ENCODE results near the gene REXO2. TPM values are rescaled to one million over a fixed set of nuclear protein-coding genes. Genes with fewer than 3 reads are reported as not detected.

REXO2 gene
- total and polyA plus RNA-seq, 4 donors = 25.9 to 51.7 (median 39.4) TPM

DNA sequence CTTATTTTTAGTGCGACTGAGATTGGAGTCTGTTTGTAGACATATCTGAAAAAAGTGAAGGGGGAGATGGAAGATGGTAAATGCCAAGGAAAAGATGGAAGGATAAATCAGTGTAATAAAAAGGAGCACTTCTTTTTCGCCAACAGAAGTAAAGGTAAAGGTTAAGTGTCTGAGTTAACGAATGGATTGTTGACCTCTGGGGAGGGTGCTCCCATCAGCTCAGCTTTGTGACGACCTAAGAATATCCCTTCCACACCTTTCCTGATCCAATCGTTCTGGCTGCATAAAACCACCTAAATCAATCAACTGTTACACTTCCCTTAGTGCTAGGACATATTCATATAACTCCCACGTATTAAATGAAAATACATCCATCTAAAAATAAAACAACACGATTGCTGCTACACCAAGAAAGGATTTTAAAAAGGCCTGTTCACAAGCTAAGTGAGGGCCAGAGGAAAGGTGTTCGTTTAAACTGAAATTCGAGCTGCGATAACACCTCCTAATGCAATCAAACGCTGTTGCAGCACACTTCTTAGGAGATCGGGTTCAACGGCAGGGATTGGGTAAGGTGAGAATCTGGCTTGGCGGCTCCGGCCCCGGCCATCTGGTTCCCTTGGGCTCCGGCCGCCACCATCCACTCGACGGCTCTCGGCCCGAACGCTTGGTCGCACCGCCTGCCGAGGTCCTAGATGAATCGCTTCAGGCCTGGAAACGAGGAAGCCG, 39.6 kb upstream of the REXO2 start:
- no peak for DNase-seq (ENCODE audit: low spot score)
- Histone ChIP-seq H3K4me1 (ENCODE audit: control insufficient read depth in 4 of 4, insufficient read depth in 4 of 4, low read length in 3 of 4) (peaks cover 4 to 14% (median 12%) of the 10 kb centered on the region in 4 donors), H3K27me3 (ENCODE audit: control insufficient read depth in 4 of 4, insufficient read depth in 4 of 4, low read length in 3 of 4) (no peaks in the 10 kb centered on the region), H3K9me3 (ENCODE audit: control insufficient read depth in 4 of 4, low read length in 3 of 4) (no peaks in the 10 kb centered on the region), H3K4me3 (ENCODE audit: low read depth in 1 of 3, low read length in 3 of 3) (peak overlapping the region; percentile 57 to 91 (median 82)), H3K27ac (ENCODE audit: low read depth in 1 of 2, low read length in 2 of 2) (peak overlapping the region; percentile 96 to 97), H3K9ac (ENCODE audit: low read depth in 1 of 2, low read length in 2 of 2) (peak overlapping the region; percentile 88 to 96), H3K36me3 (ENCODE audit: control insufficient read depth in 4 of 4, insufficient read depth in 3 of 4, low read depth in 1 of 4, low read length in 3 of 4) (peaks cover 0 to 7% (median 1%) of the 10 kb centered on the region in 4 donors)
- WGBS = 2% methylated on average over 29 of the region's 29 CpGs
- TF ChIP-seq RXRA (IDR thresholded peaks at IDR 0.05) = peak in 1 of 2 donors; percentile 26
- TF ChIP-seq JUND (IDR thresholded peaks at IDR 0.05) = no peak

DNA sequence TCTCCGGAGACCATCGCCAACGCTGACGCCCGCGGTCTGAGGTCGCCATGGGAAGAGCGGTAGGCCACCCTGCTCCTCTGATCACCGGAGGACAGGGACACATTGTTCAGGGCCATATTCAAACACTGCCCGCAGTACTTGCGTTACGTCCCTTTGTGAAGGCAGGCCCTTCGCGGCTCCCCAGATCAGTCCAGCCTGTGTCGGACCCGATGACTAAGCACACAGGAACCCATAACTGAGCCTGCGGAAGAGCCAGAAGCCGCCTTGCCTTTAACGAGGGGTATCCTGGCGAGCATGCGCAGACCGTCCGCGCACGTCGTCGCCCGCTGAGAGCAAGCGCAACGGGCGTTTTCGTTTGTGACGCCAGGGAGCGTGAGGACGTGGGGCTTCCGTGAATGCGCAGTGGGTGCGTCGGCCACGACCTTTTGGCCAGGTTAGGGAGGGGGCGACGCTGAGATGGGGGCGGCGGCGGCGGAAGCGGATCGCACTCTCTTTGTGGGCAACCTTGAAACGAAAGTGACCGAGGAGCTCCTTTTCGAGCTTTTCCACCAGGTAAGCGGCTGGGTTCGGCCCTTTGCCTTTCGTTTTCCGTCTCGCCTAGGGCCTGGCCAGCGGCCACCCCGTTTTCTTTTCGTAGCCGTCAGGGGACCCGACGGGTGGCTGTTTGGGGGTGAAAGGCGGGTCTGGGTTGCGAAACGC, 38.9 kb upstream of the REXO2 start, which contains the start of the genes C11orf71 and RBM7:
Gene C11orf71, minus strand, starts transcription at position 296 of the 699 bp plus-strand sequence. Its CDS starts 180 bp downstream, at position 116.
Gene RBM7, plus strand, starts transcription at position 451 of the 699 bp plus-strand sequence. Its CDS starts 6 bp downstream, at position 457.
- Histone ChIP-seq H3K4me1 (ENCODE audit: control insufficient read depth in 4 of 4, insufficient read depth in 4 of 4, low read length in 3 of 4) (peaks cover 4 to 20% (median 16%) of the 10 kb centered on the region in 4 donors), H3K27me3 (ENCODE audit: control insufficient read depth in 4 of 4, insufficient read depth in 4 of 4, low read length in 3 of 4) (no peaks in the 10 kb centered on the region), H3K27ac (ENCODE audit: low read depth in 1 of 2, low read length in 2 of 2) (peak within 1 kb of the TSS; percentile 96 to 97), H3K9ac (ENCODE audit: low read depth in 1 of 2, low read length in 2 of 2) (peak within 1 kb of the TSS; percentile 96 to 99), H3K36me3 (ENCODE audit: control insufficient read depth in 4 of 4, insufficient read depth in 3 of 4, low read depth in 1 of 4, low read length in 3 of 4) (peaks cover 0 to 10% (median 3%) of the 10 kb centered on the region in 4 donors), H3K4me3 (ENCODE audit: low read depth in 1 of 3, low read length in 3 of 3) (peak within 1 kb of the TSS; percentile 57 to 91 (median 88)), H3K9me3 (ENCODE audit: control insufficient read depth in 4 of 4, low read length in 3 of 4) (no peaks in the 10 kb centered on the region)
- peak; percentile 96 for DNase-seq (ENCODE audit: low spot score)
- TF ChIP-seq RAD21 (IDR thresholded peaks at IDR 0.05) = peak in 1 of 2 donors; percentile 5
- TF ChIP-seq TAF1 (conservative IDR thresholded peaks at IDR 0.05) = peak; percentile 84
- TF ChIP-seq, protein P1, sequence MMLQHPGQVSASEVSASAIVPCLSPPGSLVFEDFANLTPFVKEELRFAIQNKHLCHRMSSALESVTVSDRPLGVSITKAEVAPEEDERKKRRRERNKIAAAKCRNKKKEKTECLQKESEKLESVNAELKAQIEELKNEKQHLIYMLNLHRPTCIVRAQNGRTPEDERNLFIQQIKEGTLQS (IDR thresholded peaks at IDR 0.05) = peak; percentile 43
- TF ChIP-seq EGR1 (IDR thresholded peaks at IDR 0.05; ENCODE audit: low read depth in 2 of 2) = peak in 1 of 2 donors; percentile 79
- TF ChIP-seq GABPA (IDR thresholded peaks at IDR 0.05 in 1 of 2, conservative IDR thresholded peaks at IDR 0.05 in 1 of 2) = peak in 1 of 2 donors; percentile 70
- peak; percentile 59 to 63 for TF ChIP-seq HNF4A (conservative IDR thresholded peaks at IDR 0.05)
- TF ChIP-seq FOXA2 (IDR thresholded peaks at IDR 0.05) = no peak
- TF ChIP-seq NR2F2 (IDR thresholded peaks at IDR 0.05) = peak; percentile 86
- TF ChIP-seq, protein P2, sequence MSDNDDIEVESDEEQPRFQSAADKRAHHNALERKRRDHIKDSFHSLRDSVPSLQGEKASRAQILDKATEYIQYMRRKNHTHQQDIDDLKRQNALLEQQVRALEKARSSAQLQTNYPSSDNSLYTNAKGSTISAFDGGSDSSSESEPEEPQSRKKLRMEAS (IDR thresholded peaks at IDR 0.05) = no peak
- TF ChIP-seq HNF4G (IDR thresholded peaks at IDR 0.05) = peak; percentile 12
- TF ChIP-seq JUND (IDR thresholded peaks at IDR 0.05) = peak in 1 of 2 donors; percentile 31
- TF ChIP-seq RXRA (IDR thresholded peaks at IDR 0.05) = peak; percentile 83 to 85
- peak; percentile 97 for TF ChIP-seq YY1 (IDR thresholded peaks at IDR 0.05)
- no peak for TF ChIP-seq FOXA1 (IDR thresholded peaks at IDR 0.05)
- TF ChIP-seq, protein P3, sequence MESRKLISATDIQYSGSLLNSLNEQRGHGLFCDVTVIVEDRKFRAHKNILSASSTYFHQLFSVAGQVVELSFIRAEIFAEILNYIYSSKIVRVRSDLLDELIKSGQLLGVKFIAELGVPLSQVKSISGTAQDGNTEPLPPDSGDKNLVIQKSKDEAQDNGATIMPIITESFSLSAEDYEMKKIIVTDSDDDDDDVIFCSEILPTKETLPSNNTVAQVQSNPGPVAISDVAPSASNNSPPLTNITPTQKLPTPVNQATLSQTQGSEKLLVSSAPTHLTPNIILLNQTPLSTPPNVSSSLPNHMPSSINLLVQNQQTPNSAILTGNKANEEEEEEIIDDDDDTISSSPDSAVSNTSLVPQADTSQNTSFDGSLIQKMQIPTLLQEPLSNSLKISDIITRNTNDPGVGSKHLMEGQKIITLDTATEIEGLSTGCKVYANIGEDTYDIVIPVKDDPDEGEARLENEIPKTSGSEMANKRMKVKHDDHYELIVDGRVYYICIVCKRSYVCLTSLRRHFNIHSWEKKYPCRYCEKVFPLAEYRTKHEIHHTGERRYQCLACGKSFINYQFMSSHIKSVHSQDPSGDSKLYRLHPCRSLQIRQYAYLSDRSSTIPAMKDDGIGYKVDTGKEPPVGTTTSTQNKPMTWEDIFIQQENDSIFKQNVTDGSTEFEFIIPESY (IDR thresholded peaks at IDR 0.05) = peak; percentile 91
- TF ChIP-seq, protein P4, sequence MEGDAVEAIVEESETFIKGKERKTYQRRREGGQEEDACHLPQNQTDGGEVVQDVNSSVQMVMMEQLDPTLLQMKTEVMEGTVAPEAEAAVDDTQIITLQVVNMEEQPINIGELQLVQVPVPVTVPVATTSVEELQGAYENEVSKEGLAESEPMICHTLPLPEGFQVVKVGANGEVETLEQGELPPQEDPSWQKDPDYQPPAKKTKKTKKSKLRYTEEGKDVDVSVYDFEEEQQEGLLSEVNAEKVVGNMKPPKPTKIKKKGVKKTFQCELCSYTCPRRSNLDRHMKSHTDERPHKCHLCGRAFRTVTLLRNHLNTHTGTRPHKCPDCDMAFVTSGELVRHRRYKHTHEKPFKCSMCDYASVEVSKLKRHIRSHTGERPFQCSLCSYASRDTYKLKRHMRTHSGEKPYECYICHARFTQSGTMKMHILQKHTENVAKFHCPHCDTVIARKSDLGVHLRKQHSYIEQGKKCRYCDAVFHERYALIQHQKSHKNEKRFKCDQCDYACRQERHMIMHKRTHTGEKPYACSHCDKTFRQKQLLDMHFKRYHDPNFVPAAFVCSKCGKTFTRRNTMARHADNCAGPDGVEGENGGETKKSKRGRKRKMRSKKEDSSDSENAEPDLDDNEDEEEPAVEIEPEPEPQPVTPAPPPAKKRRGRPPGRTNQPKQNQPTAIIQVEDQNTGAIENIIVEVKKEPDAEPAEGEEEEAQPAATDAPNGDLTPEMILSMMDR (IDR thresholded peaks at IDR 0.05; ENCODE audit: low read depth, low read length, missing input control) = peak; percentile 11
- TF ChIP-seq SP1 (IDR thresholded peaks at IDR 0.05) = peak; percentile 69
- TF ChIP-seq, protein P5, sequence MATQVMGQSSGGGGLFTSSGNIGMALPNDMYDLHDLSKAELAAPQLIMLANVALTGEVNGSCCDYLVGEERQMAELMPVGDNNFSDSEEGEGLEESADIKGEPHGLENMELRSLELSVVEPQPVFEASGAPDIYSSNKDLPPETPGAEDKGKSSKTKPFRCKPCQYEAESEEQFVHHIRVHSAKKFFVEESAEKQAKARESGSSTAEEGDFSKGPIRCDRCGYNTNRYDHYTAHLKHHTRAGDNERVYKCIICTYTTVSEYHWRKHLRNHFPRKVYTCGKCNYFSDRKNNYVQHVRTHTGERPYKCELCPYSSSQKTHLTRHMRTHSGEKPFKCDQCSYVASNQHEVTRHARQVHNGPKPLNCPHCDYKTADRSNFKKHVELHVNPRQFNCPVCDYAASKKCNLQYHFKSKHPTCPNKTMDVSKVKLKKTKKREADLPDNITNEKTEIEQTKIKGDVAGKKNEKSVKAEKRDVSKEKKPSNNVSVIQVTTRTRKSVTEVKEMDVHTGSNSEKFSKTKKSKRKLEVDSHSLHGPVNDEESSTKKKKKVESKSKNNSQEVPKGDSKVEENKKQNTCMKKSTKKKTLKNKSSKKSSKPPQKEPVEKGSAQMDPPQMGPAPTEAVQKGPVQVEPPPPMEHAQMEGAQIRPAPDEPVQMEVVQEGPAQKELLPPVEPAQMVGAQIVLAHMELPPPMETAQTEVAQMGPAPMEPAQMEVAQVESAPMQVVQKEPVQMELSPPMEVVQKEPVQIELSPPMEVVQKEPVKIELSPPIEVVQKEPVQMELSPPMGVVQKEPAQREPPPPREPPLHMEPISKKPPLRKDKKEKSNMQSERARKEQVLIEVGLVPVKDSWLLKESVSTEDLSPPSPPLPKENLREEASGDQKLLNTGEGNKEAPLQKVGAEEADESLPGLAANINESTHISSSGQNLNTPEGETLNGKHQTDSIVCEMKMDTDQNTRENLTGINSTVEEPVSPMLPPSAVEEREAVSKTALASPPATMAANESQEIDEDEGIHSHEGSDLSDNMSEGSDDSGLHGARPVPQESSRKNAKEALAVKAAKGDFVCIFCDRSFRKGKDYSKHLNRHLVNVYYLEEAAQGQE (IDR thresholded peaks at IDR 0.05) = peak; percentile 93
- under 1% methylated on average over 65 of the region's 65 CpGs for WGBS
